LoVo (cell line): Measurements from ENCODE around the gene ARHGEF5.
"Not testable (repeated sequence)": the region's sequence is repeated elsewhere in the genome, so short reads cannot be mapped to it uniquely, and the experiment has no call there.

Experiments
- DNase-seq: peaks from one replicate; pipeline ENCODE4 v3.0.0-alpha.2; 2016; ENCODE audit warnings: low spot score

The ARHGEF5 gene

GRCh38 chr7:144384071-144384470 is 28.9 kb downstream of the ARHGEF5 start:
- peak; percentile 62 for DNase-seq

DNA sequence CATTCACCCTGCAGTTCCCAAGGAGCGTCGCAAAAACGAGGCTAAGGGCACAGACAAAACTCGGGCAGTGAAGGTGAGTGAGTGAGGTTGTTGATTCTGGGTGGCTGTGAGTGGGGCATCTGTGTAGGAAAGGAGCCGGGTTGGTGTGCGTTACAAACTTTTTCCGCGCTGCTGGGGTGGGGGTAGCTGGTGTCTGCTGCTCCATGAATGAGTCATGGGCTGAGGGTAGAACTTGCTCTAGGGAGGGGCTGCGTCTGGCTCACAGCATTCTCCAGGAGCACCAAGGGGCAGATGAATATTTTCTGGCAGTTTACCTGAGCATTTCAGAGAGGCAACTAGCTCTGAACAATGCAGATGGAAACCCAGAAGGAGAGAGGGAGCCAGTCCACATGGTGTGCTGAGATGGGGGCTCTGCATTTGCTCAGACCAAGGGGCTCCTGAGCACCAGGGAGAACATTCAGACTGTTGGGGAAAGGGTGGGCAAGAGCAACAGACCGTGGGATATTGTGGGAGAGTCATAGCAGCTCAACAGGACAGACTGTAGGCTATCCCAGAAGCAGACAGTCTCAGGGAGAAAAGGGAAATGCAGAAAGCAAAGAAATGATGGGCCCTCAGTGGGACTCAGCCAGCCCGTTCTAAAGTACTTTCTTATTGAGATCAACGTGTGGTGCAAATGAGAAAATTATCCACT is 29.5 kb downstream of the ARHGEF5 start:
- no peak for DNase-seq

- DNase-seq: no peak
These were observed 31.5 kb downstream of the ARHGEF5 start for GRCh38 chr7:144386741-144387140.

DNA sequence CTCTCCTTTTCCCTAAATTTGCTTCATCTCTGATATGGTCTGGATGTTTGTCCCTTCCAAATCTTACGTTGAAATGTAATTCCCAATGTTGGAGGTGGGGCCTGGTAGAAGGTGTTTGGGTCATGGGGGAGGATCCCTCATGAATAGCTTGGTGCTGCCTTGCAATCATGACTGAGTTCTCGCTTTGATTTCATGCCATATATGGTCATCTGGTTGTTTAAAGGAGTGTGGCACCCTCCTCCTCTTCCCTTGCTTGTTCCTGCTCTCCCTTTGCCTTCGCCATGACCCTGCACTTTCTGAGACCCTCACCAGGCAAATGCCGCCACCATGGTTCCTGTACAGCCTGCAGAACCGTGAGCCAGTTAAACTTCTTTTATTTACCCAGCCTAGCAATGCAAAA is 33.7 kb downstream of the ARHGEF5 start:
- no peak for DNase-seq

- DNase-seq: no peak
These were observed 35.3 kb downstream of the ARHGEF5 start for GRCh38 chr7:144390481-144390880.

DNA sequence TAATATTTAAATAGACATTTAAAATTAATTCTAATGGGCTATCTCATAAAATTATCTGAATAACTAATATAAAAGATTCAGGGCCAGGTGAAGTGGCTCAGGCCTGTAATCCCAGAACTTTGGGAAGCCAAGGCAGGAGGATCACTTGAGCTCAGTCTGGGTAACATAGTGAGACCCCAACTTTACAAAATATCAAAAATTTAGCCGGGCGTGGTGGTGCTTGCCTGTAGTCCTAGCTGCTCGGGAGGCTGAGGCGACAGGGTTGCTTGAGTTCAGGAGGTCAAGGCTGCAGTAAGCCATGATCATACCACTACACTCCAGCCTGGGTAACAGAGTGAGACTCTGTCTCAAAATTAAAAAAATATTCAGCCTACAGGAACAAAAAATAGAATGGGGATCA is 35.8 kb downstream of the ARHGEF5 start:
- no peak for DNase-seq

GRCh38 chr7:144391823-144392255 is 36.6 kb downstream of the ARHGEF5 start:
- peak; percentile 73 for DNase-seq

GRCh38 chr7:144397086-144397485 is 41.9 kb downstream of the ARHGEF5 start:
- DNase-seq: no peak

DNA sequence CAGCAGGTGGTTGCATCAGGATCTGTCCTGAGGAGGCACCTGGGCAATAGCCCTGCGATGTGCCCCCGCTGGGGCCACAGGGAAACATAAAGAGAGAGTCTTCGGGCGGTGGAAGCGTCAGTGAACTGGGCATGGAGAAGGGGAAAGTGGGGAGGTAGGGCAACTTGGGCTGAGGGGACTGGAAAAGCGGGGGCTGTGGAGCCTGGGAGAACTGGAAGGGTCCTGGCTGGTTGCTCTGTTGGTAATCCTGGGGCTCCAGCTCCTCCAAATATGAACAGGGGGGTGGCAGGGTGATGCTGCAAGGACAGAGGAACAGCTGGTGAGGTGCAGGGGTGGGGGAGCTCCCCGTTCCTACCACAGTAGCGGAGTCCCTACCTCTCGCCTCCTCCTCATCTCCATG is 43.1 kb downstream of the ARHGEF5 start:
- DNase-seq: no peak

DNA sequence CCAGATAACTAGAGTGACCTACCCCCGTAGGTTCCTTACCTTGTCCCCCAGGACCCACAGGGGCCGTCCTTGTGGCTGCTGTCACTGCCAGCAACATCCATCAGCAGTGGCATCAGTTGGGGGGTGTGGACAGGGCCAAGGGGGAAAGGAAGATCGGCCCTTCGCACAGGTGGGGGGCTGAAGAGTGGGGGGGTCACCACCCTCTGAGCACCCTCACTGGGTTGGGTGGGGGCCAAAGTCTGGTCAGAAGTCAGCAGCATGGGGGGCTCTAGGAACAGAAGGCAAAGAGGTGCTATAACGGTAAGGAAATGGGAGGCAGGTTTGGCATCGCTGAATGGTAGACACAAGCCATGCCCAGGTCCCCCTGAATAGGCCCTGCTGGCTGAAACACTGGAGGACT is 43.7 kb downstream of the ARHGEF5 start:
- no peak for DNase-seq

DNA sequence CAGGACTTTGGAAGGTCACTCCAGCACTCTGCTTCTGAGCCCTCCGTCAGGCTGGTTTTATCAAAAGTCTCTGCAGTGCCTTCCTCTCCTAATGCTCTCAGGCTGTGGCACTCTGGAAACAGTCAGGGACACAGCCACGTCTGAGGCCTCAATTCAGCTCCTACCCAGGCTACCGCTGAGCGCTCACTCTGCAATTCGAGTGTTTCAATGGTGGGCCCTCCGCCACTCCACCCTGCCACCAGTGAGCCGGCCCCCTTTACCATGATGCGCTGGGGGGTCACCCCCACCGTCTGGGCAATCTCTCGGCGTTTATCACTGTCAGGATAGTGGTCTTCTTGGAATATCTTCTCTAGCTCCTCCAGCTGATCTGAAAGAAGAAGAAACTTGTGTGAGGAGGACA is 44.7 kb downstream of the ARHGEF5 start:
- no peak for DNase-seq

DNA sequence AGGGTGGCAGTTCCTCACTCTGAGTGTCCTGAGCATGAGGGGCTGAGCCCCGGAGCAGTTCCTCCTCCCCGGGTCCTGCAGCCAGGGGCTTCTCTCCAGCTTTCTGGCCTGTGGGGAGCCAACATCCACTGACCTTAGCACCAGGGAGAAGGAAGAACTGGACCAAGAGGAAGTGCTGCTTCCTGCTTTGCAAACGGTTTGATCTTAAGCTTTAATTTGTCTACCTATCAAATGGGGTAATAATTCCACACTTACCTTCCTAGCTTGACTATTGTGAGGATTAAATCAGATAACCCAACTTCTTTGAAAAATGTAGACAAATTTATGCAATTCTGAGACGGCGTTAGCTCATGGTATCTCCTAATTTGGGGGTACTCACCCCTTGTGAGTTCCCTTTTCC is 46.3 kb downstream of the ARHGEF5 start:
- no peak for DNase-seq

GRCh38 chr7:144403102-144403501 is 47.9 kb downstream of the ARHGEF5 start:
- DNase-seq: no peak

GRCh38 chr7:144403649-144404061 is 48.5 kb downstream of the ARHGEF5 start, which contains the start of gene NOBOX:
Gene NOBOX, minus strand, starts transcription at chr7:144403693.
- DNase-seq: no peak

GRCh38 chr7:144404946-144405345 is 49.7 kb downstream of the ARHGEF5 start:
- no peak for DNase-seq

- no peak for DNase-seq
These were observed 52.2 kb downstream of the ARHGEF5 start for GRCh38 chr7:144407266-144407931.

DNA sequence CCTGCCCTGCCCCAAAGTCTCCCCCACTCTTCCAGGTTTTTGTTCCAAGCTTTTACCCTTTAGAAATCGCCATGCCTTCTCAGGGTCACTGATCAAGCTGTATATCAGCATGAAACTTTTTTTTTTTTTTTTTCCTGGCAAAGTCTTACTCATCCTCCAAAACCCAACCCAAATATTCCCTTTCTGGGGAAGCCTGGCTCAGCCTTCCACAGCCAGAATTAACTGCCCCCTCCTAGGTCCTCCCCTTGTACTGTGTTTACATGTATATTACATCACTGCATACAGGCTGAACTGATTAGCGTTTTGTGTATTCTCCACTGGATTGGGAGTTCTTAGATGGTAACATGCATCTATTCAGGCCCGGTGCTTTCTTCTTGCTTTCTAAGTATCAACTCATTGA is 52.9 kb downstream of the ARHGEF5 start:
- DNase-seq: no peak

DNA sequence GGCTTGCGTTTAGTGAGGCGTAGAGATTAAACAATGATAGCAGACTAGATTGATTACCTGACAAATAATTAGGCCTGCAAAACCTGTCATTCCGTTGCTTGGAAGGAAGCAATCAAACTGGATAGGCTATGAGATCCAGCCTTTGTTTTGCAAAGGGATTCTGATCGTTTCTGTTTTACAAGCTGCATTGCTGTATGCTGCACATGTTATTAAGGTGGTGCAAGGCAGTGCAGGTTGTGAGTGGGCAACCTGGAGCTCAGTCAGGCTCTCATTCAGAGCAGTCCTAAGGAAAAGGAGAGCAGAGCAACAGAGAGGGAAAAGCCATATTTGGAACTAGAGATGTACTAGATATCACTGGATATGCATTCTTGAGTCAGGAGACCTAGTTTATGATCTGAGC is 55.2 kb downstream of the ARHGEF5 start:
- no peak for DNase-seq

GRCh38 chr7:144414815-144415214 is 59.6 kb downstream of the ARHGEF5 start:
- no peak for DNase-seq

DNA sequence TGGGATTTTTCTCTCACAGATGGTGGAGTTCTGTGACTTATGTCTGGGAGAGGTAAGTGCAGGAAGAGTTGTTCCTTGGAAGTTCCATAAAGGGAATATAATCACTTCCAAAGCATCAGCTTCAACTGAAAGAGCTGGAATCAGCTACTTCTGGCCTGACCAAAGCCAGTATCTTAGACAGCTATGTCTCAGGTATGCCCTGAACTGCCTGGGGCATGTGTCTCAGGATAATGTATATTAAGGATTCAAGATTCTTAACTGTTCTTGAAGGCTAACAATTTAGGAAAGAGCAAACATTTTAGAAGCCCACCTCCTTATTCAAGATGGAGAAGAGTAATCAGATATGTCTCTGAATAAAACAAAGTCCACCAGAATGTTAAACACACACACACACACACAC is 60.7 kb downstream of the ARHGEF5 start:
- no peak for DNase-seq

- no peak for DNase-seq
These were observed 61.1 kb downstream of the ARHGEF5 start for GRCh38 chr7:144416341-144416740.

- DNase-seq: not testable (repeated sequence)
These were observed 63.7 kb downstream of the ARHGEF5 start for GRCh38 chr7:144418931-144419330.

DNA sequence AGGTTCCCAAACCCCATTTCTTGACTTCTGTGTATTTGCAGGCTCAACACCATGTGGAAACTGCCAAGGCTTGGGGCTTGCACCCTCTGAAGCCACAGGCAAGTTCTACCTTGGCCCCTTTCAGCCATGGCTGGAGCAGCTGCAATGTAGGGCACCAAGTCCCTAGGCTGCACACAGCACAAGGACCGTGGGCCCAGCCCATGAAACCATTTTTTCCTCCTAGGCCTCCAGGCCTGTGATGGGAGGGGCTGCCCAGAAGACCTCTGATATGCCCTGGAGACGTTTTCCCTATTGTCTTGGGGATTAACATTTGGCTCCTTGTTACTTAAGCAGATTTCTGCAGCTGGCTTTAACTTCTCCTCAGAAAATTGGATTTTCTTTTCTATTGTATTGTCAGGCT is 72.3 kb downstream of the ARHGEF5 start:
- not testable (repeated sequence) for DNase-seq

GRCh38 chr7:144428431-144428830 is 73.2 kb downstream of the ARHGEF5 start:
- no peak for DNase-seq
